HG02981 (cell line): Measurements from ENCODE around the gene PTPN11.
"Not testable (repeated sequence)": the region's sequence is repeated elsewhere in the genome, so short reads cannot be mapped to it uniquely, and the experiment has no call there.

Experiments
- ATAC-seq: cut with Tn5 transposase; IDR thresholded peaks from one replicate; pipeline ENCODE4 v1.9.1; 2021; ENCODE audit warnings: mild to moderate bottlenecking, moderate library complexity; ENCODE audit not compliant: unreplicated experiment

PTPN11 gene

DNA sequence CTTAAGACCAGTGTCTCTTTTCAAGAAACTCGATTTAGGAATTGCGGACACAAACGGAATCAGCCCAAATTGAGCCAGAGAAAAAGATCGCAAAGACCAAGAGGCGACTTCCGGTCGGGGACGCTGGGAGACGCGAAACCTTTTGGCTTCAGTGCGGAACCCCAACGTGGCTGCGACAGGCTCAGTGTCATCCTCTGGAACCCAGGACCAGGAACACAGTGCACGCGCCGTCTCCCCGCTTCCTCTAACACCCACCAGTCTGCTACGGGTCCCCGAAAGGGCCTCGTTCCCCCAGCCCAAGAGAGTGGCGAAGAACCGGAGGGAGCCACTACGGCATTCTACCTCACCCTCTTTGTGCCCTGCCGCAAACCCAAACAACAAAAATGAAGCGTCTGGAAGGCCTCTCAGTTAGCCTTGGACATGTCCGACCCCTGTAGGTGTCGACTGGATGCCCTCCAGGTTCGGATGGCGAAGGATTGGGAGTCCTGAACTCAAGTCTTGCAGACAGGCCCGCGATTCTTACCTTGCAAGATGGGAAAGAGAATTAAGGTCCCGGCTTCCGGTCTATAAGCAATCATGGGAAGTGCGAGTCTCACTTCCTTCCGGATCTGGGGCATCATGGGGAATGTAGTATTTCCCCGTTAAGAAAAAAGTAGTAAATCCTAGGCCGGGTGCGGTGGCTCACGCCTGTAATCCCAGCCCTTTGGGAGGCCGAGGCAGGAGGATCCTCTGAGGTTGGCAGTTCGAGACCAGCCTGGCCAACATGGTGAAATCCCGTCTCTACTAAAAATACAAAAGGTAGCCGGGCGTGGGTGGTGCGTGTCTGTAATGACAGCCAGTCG lies 9.5 kb upstream of the PTPN11 start, which contains the start of gene RPL6:
Gene RPL6 (minus strand): TSS at position 542 of the 842 bp plus-strand sequence. CDS start 949 bp downstream, outside the sequence.
- peak; percentile 89 for ATAC-seq

GRCh38 chr12:112409906-112410244 lies 8.9 kb upstream of the PTPN11 start:
- ATAC-seq = no peak

GRCh38 chr12:112413855-112414625 lies 4.7 kb upstream of the PTPN11 start:
- no peak for ATAC-seq

GRCh38 chr12:112415457-112415856 lies 3.3 kb upstream of the PTPN11 start:
- not testable (repeated sequence) for ATAC-seq

DNA sequence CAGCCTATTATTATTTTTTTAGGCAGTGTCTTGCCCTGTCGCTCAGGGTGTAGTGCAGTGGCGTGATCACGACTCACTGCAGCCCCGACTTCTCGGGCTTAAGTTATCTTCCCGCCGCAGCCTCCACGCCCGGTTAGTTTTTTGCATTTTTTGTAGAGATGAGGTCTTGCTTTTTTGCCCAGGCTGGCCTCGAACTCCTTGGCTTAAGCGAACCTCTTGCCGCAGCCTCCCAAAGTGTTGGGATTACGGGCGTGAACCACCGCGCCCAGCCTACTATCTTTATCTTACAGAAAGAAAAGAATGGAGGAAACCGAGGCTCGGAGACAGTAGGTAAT lies 507 bp upstream of the PTPN11 start:
- no peak for ATAC-seq

DNA sequence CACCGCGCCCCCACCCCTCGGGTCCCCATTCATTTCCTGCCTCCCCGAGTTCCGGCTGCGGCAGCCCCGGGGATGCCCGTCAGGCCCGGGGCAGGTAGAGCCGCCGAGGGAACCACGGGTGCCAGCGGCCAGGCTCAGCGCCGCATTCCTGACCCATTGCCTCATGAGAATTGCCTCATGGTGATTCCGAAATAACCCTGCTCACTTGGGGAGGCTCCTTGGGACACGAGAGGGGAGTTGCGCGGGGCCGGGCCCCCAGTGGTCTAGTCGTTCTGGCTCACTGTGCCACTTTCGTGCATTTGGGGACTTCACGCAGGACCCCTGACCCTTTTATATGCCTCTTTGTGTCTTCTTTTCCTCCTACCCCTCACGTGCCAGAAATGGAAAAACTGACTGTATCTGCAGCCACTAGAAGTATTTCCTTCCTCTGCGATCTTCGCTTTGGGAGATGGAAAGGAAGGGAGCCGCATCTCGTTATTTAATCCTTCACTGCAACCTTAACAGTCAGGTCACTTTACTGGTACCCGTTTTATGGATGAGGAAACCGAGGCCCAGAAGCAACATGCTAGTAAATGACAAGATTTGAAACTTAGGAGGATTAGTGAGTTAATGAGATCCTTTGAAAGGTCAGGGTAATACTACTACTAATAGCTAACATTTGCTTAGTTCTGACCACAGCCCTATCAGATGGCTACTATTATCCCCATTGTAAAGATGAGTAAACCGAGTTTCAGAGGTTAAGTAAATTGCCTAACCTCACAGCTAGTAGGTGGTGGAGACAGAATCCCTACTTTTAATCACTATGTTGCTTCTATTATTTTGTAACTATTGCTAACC lies 768 bp downstream of the PTPN11 start:
- peak; percentile 47 for ATAC-seq

DNA sequence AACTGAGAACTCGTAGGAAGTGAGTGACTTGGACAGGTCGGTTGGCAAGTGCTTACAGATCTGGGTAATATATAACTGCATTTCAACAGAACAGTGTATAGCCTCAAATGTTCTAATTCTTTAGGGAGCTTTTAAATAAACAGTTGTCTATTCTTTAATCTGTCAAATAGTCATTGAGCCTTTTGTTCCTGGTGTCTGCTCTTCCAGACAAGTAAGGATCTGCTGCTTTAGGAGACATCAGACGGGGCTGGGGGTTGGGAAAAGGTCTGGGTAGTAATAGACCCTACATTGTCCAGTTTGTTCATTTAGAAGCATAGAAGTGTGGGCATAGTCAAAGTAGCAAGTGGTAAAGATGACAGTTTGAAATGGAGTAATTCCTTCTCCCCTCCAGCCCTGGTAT lies 2.0 kb downstream of the PTPN11 start:
- no peak for ATAC-seq

DNA sequence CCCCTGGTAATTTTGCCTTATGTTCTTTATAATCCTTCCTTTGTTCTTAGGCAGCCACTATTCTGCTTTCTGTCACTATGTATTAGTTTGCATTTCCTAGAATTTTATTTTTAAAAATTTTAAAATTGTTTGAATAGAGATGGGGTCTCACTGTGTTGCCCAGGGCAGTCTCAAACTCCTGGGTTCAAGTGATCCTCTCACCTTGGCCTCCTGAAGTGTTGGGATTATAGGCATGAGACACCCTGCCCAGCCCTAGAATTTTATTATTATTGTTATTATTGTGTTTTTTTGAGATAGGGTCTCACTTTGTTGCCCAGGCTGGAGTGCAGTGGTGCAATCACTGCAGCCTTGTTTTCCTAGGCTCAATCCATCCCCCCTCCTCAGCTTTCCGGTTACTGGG lies 2.6 kb downstream of the PTPN11 start:
- no peak for ATAC-seq

GRCh38 chr12:112422531-112422930 lies 3.8 kb downstream of the PTPN11 start:
- no peak for ATAC-seq

GRCh38 chr12:112424126-112424525 lies 5.4 kb downstream of the PTPN11 start:
- ATAC-seq = no peak

DNA sequence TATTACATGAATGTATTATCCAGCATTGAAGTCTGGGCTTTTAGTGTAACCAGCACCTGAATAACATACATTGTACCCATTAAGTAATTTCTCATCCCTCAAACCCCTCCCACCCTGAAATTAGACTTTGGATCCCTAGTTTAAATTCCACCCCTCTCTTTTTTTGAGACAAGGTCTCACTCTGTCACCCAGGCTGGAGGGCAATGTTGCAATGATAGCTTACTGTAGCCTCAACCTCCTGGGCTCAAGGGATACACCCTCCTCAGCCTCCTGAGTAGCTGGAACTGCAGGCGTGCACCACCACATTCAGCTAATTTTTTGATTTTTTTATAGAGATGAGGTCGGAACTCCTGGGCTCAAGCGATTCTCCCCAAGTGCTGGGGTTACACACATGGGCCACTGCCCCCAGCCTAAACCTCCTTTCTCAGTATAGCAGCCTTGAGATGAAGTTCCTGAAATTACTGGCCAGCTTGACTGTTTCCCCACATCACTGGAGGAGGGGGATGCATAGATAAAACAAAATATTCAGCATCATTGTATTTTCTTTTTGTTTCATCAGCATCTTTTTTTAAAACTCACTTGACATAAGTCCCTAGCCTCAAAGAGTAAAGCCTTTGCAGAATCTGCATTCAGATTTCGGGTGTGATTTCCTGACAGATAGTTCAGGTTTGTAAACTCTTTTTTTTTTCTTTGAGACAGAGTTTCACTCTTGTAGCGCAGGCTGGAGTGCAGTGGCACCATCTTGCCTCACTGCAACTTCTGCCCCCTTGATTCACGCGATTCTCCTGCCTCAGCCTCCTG lies 7.0 kb downstream of the PTPN11 start:
- ATAC-seq = no peak

DNA sequence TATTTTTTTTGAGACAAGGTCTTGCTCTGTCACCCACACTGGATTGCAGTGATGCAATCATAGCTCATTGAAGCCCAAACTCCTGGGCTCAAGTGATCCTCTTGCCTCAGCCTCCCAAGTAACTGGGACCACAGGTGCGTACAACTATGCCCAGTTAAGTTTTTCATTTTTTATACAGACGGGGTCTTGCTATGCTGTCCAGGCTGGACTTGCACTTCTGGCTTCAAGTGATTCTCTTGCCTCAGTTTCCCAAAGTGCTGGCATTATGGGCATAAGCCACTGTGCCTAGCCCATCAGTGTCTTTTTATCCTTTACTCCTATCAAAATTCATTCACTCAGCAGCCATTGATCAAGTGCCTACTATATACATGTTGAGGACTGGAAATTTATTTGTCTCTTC lies 9.0 kb downstream of the PTPN11 start:
- no peak for ATAC-seq

DNA sequence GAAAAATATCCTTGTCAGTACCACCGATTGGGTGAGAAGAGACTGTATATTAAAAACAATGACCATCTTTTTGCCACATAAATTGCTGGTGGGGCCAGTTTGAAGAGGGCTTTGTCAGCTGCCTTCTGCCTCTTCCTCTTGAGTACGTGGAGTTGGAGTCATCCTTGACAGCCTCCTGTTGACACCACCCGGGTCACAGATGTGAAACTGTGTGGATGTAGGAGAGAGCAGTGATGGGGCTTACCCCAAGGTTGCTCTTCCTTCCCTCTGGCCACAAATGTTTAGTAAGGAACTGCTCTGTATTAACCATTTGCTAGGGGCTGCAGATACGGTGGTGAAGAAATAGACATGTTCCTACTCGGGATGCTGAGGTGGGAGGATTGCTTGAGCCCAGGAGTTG lies 12.2 kb downstream of the PTPN11 start:
- no peak for ATAC-seq

DNA sequence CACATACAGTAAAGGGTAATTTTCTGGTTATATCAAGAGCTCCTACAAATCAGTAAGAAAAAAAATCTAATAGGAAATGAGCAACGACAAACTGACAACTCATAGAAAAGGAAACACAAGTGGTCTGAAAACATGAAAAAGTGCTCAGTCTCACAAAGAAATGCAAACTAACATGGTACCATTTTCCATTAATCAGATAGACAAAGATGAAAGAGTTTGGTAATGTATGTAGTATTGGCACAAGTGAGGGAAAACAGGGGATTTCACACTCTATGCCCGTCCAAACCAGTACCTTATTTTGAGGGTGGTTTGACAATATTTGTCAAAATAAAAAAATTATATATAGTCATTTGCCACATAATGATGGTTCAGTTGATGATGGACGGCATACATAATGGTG lies 13.2 kb downstream of the PTPN11 start:
- no peak for ATAC-seq

- ATAC-seq = no peak
Measured at GRCh38 chr12:112433551-112433950, 14.8 kb downstream of the PTPN11 start.

DNA sequence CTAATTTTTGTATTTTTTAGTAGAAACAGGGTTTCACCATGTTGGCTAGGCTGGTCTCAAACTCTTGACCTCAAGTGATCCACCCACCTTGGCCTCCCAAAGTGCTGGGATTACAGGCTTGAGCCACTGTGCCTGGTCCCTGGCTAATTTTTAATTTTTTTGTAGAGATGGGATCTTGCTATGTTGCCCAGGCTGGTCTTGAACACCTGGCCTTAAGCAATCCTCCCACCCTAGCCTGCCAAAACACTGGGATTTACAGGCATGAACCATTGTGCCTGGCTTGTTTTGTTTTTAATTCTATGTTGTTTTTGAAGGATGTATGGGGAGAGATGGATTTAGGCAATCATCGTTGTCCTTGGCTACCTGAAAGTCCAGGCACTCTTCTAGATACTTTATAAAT lies 19.9 kb downstream of the PTPN11 start:
- not testable (repeated sequence) for ATAC-seq

GRCh38 chr12:112439769-112440168 lies 21.0 kb downstream of the PTPN11 start:
- ATAC-seq = no peak

- ATAC-seq = not testable (repeated sequence)
Measured at GRCh38 chr12:112440653-112441052, 21.9 kb downstream of the PTPN11 start.

- no peak for ATAC-seq
Measured at GRCh38 chr12:112443916-112444315, 25.2 kb downstream of the PTPN11 start.

DNA sequence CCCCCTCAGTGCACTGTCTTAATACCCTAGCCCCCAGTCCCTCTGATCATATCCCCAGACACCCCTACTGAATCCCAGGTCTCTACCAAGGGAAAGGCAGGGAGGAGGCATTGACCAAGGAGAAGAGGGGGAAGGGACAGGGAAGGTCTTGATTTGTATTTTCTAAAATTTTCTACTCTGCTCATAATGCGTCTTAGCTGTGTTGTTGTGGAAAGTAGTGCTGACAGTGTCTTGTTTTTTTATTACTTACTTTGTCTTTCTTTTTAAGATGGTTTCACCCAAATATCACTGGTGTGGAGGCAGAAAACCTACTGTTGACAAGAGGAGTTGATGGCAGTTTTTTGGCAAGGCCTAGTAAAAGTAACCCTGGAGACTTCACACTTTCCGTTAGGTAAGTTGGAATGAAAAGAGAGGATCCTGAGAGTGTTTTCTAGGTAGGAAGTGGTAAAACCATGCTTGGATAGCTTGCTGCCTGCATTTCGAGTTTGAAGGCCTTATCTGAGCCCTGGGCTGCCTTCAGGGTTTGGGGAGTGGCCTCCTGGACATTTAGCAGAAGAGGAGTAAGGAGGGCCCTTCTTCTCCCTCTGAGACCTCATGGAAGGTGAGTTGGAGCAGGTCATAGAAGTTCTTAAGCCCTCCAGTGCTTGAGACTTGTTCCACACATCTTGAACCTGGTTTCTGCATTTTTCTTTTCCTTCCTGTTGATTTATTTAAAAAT lies 27.4 kb downstream of the PTPN11 start:
- no peak for ATAC-seq
